8988T (cell line): Measurements from ENCODE around the gene GNG11.
"Not testable (repeated sequence)": the region's sequence is repeated elsewhere in the genome, so short reads cannot be mapped to it uniquely, and the experiment has no call there.

Experiments used
- DNase-seq: peaks from one replicate; pipeline ENCODE4 v3.0.0; 2011

The GNG11 gene

DNA sequence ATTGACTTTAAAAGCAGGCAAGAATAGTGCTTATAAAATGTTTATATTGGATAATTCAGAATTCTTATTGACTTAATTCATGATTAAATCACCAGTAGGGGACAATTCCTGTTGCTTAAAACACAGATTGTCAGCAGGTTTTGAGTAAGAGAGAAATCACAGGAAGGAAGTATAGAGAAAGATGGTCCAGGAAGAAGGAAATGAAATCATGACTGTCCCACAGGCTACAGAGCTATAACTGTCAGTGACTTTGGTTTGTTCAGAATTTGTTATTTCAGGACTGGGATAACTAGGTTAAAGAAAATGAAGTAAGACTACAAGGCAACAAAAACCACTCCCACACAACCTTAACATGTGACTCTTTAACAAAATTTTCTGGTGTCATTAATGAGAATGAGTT lies 8.3 kb upstream of the GNG11 start:
- no peak for DNase-seq

DNA sequence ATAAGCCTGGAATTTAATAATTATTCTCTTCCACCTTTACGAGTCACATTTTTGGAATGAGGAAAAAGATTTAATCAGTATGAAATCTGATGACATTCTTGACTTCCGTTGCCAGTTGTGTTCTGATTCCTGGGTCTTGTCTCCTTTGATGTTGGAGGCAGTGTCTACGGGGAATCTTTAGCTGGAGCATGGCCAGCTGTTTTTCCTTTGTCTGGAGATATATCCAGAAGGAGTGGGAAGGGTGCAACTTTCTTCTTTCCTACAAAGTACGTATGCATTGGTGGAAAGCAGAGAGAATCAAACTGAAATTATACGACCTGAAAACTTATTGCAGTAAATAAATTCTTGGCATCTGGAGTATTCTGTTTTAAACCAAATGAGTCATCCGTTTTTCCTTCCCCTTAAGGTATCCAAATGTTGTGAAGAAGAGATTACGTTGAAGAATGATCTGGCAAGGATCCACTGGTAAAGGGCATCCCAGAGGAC lies 6.9 kb upstream of the GNG11 start:
- DNase-seq = no peak

DNA sequence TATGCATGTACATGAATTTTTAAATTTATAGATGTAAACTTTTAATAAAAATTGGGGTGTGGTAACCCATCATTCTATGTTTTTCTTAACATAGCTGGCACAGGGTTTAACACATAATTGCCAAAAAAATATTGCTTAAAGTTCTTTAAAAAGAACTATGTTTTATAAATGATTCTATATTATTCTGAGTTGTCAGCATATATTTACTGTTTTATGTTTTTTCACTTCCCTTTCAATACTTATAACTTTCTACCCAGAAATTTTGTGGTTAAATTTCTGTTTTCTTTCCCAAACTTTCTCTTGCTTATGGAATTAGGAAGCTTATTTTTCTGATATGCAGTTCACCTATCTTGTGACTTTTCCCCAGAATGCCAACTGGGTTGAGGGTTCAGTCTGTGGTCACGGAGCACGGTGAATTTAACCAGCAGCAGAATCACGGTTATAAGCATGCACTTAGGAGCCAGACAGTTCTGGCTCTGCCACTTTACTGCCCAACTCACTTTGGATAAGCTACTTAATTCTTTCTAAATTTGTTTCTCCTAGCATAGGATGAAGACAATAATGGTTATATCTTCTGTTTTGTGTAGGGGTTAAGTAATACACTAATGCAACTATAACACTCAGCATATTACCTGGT lies 6.2 kb upstream of the GNG11 start:
- DNase-seq = not testable (repeated sequence)

DNA sequence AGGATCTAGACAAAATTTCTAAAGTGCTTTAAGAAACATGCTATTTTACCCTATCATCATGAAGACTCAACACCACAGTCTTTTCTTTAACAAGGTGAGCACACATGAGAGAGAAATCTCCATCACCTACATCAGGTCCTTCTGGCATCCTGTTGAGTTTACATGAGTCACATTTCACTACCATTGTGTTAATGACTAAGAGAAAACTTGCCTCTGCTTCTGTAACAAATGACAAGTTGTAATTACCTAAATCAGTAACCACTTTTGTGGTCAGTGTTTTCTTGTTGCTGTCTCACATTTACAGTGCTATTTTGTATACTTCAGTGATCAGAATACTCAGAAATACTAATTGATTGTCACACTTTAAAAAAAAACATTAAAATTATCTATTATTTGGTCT lies 5.6 kb upstream of the GNG11 start:
- DNase-seq = not testable (repeated sequence)

DNA sequence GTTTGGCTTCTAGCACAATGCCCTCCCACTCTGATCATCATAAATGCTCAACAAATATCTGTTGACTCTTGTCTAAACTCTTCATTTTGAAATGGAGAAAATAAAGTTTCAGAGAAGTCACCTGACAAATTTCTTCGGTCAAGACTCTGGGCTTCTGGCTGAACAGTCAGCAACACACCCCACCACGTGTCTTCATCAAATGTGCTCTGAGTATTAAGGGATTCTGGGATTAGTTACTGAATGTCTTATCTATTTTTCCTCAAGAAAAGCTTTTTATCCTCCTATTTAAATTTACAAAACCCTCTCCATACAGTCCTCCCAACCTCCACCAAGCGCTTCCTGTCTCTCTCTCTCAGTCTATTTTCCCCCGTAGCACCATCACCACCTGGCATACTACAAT lies 5.2 kb upstream of the GNG11 start:
- DNase-seq = not testable (repeated sequence)

DNA sequence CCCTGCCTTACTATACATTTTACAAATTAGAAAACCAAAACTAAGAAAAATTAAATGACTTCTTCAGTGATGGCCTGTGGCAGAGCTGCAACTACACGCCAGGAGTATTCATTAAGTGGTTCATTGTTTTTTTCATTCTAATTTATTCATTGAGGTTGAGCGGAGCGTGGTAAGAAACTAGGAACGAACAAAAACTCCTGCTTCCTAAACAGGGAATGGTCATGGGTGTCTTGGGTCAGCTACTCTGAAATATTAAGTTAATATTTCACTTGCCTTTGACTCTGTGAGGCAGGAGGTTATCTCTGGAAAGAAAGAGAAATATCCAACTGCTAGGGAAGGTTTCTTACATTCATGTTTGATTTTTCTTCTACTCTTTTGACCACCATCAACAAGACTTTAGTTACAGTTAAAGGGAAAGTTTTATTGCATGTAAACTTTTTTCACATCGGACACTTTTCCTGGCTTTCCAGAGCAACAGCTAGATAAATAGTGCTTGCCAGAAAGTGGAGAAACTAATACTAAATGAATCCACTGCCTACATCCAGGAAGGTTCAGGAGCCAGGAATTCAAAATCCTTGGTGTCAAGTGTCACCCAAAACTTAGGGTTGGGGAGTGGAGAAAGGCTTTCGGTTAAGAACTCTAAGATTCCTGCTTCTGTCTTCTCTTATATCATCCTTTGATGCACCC lies 896 bp upstream of the GNG11 start:
- no peak for DNase-seq

DNA sequence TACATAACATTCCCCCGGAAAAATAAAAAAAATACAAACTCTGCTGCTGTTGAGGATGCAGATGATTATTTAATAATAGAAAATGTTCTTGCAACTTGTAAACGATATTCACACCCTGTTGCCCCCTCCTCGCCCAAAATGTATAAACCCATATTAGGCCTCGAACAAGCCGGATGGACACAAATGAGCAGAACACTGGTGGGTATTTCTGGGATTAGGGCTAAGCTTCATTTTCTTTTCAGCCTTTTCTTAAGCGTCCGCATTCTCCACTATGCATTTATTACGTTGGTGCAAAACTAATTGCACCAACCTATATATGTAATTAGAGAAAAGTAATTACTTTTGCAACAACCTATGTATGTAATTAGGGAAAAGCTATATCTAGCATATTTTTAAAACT lies 349 bp upstream of the GNG11 start:
- DNase-seq = no peak

DNA sequence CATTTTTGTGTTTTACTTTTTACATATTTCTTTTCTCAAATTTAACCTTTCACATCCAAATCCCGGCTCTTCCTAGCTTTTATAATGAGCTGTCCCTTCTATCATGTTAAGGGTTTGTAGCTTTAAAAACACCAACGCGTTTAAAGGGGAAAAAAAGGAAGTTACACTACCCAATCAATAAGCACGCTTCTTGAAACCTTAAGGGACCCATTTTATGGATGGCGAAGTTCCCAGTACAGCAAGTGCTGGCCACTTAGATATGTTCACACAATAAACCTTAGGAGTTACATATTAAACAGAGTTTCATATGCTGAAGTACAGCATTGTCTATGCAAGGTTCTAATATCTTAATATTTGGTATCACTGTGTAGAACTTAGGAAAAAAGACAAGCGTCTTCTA lies 1.8 kb downstream of the GNG11 start:
- DNase-seq = no peak

DNA sequence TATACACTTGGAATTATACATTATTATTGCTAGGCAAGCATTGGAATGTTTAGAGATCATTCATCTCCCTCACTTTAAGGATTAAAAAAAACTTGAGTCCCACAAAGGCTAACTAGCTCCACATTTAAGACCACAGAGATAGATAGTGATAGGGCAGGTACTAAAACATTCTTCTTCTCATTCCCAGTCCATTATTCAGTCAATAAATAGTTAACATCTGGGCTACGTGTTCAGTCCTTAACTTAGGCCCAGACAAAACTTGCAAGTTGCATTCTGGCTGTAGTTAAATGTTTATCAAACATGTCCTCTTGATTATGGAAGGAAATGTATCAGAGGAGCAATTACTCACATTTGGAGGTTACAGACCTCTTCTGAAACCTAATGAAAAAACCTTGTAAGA lies 2.4 kb downstream of the GNG11 start:
- no peak for DNase-seq

DNA sequence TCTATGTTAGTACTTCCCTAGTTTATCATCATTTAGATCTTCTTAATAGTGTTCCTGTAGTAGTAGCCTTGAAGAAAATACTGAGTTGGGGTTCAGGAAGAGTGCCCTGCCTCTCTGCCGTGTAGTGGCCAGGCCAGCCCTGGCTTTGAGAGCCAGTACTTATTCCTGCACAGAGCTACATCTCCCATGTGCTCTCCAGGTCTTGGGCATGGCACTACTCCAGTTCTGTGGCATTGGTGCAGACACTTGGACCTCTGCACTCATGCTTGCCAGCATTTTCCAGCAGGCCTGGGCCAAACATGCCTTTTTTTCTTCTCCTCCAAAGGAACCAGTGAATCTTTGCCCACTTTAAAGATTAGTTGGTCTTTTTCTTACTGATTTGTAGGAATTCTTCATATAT lies 5.3 kb downstream of the GNG11 start:
- DNase-seq = no peak

DNA sequence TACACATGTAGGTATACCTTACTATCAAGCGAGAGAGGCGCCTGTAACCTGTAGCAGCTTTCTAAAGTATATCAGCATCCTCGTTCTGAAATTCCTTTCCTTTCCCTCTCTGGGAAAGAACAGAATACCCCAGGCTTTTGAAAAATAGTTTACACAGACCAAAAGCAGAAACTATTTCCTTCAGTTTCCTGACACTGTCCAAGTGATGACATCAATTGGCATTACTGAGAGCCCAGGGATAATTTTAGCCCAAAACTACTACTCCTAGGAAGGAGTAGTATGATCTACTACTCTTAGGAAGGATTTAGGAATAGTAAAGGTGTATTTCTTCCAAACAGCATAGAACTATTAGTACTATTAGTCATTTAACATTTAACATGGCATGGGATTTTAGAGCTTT lies 6.0 kb downstream of the GNG11 start:
- no peak for DNase-seq

DNA sequence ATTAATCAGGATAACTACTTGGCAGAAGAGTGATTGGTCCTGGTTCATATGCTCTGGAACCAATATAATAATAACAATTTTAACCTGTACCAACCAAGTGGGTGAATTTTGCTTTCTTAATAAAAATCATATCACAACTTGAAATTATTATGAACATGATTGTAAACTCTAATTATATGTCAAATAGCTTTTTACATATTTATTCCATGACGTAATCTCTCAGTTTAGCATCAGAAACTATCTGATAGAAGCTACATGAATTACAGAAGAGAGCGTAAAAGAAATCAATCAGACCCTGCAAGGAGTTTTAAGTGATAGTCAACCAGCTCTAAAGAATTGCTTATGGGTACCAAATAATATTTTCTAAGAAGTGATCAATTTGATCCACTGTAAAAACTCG lies 10.1 kb downstream of the GNG11 start:
- DNase-seq = no peak

DNA sequence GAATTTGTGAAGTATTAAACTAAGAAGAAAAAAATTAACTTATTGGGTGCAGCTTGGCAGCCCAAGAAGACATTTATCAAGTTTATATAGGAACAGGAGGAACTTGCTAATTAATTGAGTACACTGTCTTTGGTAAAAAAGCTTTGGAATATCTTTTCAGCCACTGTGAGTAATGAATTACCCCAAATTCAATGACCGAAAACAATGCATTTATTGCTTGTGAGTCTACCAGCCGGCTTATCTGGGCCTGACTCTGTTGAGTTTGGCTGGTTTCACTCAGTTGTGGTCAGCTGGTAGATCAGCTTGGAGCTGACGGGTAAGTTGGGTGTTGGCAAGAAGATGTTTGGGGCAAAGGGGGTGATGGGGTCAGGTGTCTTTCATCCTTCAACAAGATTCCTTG lies 11.6 kb downstream of the GNG11 start:
- DNase-seq = no peak

DNA sequence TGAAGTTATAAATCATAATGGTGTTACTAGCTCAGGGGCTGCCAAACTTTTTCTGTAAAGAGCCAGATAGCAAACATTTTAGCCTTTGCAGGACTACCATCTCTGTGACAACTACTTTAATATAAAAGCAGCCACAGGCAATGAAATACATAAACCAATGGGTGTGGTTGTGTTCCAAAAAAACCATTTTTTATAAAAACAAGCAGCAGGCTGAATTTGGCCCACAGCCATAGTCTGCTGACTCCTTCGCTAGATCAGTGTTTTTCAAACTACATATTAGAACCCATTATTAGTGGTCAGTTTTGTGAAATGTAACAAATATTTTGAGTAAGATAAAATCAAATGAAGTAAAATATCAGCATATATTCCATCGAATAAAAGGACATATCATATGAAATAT lies 13.6 kb downstream of the GNG11 start:
- DNase-seq = no peak

DNA sequence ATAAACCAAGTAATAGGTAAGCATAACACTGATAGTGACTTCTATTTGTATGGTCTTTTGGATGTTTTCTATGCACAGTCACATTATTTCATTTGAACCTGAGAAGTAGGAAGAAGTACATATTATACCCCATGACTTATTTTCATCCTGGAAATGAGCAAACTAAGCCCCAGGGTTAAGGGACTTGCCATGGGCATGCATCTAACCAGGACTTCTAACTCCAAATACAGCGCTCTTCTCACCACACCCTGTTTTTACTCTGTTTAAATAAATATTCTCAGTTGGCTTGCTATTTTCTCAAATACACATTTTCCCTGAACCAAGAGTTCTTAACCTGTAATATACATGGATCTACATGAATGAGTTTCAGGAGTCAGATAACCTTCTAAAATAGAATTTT lies 16.3 kb downstream of the GNG11 start:
- no peak for DNase-seq

DNA sequence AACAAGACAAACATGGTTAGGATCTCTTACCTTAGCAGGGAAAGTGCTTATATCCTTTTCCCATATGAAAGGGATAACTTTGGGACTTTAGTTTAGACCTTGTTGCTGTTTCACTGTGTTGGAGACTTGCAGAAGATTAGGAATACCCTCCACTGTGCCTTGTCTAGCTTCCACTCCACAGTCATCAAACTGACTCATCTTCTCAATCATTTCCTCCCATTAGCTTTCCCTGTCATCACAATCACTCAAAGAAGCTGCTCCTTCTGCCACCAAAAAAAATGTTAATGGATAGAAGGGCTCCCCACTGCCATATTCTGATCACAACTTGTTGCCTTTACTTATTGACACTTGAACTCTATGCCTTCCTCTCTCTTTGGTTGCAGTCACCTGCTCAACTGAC lies 16.8 kb downstream of the GNG11 start:
- no peak for DNase-seq

DNA sequence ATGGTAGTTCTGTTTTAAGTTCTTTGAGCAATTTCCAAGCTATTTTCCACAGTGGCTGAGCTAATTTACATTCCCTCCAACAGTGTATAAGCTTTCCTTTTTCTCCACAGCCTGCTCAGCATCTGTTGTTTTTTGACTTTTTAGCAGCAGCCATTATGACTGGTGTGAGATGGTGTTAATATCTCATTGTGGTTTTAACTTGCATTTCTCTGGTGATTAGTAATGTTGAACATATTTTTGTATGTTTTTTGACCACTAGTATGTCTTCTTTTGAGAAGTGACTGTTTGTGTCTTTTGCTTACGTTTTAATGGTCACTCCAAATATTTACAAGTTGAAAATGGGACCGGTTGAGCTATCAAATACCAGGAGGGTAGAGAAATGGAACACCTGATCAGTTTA lies 20.4 kb downstream of the GNG11 start:
- no peak for DNase-seq

DNA sequence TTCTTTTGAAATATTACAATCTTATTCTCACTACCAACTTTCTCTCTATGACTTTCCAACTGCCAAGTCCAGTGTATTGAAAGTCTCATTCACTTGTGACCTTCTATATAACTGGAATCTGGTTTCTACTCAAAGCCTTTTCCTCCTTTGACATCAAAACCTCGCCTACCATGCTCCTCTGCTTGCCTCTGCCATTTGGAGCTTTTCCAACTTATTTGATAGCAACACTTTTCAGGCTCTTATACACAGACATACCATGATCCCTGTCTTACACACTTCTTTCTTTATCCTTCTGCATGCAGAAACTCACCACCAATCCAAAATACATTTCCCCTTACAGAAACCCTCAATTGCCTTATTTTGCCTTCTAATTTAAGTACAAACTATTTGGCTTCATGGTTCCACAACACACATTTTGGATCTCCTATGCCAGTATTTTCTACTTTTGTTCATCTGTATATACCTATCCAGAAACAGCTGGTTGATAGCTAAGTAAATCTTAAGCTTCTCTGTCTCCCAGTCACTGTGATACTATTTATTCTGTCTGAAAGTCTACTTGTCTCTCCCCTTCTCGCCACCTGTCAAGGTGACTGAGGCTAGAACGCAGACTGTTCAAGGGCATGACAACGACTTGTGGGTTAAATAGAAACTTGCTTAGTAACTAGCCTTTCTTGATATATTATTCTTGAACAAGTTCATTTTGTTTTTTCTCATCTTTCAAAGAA lies 22.4 kb downstream of the GNG11 start:
- DNase-seq = no peak

DNA sequence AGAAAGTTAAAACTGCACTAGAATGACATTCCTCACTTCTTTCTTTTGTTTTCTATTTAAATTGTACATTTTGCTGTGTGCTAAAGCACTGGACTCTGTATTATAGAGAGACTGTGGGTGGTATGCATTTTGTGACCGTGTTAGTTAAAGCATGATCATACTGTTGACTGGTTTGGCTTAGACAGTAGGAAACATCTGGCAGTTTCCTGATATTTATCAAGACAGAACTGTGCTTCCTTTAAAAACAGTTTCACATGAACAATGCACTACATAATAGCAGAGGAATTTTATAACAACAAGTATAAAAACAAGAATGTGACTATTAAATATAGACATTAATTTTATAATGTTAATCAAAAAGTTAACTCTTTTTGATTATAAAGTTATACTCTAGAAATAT lies 23.1 kb downstream of the GNG11 start:
- DNase-seq = no peak

DNA sequence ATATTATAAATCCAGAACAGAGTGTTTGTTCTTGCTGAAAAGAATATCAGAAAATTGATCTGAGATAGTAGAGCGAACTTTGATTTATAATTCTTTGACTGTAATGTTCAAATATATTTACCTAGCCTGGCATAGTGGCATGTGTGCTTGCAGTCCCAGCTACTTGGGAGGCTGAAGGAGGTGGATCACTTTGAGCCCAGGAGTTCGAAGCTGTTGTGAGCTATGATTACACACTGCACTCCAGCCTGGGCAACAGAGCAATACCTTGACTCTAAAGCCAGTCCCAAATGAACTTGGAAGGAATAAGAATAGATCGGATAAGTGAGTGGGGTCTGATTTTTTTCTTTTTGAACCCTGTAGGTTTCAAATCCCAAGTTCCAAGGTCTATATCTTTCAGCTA lies 23.5 kb downstream of the GNG11 start:
- DNase-seq = no peak

DNA sequence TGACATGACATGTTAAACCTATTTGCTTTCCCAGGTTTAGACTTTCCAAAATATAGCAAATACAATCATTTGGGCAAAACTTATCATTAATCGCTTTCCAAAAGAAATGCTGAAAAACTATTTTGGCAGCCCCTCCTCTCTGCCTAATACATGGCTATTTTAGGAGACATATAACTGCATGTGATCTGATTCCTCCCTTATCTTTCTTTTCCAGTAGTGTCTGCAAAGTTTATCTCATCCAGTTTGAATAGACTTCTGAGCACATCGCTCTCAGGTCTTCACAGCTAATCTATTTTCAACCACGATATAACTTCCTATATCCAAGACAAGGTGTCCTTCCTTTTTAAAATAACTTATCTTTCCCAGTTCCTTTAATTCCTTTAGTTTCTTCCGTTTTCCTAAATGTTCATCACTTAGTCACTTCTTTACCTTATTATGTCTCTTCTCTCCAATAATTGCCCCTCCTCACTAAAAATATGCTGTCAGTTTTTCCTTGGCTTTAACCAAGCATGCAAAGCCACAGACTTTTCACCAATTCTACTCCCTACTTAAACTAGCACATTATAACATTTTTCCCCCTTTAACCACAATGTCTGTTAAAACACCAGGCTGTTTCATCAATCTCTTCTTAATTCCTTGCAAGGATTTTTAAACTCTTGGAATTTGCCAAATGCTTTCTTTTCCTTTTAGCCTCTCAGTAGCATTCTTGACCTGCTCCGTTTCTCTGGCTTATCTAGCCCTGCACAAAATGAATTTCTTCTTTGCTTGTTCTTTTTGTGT lies 24.4 kb downstream of the GNG11 start:
- DNase-seq = no peak

DNA sequence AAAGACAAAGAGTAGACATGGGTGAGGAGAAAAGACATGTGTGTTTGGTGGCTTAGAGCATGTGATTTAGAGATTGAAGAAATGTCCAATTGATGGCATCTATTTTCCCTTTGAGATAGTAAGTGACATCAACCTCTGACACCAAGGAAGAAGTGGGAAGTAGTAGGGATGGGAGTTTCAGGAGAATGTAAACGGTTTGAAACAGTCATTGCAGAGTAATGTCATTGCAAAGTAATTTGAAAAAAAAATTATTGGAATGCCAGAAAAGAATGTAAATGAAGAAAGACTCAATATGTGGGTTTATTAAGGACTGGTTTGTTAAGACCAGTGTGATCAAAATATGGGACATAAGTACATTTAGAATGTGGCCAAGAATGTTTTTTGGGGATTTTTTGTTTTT lies 26.6 kb downstream of the GNG11 start:
- no peak for DNase-seq

DNA sequence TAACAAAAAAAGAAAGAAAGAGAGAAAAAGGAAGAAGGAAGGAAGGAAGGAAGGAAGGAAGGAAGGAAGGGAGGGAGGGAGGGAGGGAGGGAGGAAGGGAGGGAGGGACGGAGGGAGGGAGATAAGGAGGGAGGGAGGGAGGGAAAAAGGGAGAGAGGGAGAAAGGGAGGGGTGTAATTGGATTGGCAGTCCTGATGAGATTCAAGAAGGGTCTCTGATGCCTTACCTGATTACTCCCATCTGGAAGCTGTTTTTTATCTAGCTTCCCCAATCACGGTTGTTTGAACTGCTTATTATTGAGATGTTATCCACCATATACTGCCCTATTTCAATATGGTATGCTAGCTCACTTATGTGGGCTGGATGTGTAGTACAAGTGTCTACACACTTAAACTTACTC lies 27.3 kb downstream of the GNG11 start:
- DNase-seq = no peak

DNA sequence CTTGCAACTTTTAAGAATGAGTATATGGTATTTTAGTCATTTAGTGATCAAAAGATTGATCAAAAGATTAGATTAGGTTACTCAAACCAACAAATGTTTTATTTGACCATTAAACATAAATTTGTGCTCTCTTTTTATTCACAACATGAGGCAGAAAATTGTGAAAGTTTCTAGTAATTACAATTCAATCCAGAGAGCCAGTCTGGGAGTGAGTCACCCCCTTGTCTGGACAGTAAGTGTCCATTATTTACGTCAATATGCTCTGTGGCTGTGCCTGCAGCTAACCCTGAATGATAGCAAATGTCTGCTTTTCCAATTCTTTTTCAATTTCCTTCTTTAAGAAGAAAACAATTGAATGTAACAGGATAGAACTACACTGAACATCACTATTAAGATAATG lies 27.9 kb downstream of the GNG11 start:
- DNase-seq = no peak
